MCF 10A (cell line): ENCODE measurements around the gene UNC5A. TPM values are rescaled to one million over a fixed set of nuclear protein-coding genes. Genes with fewer than 3 reads are reported as not detected.

Experiments used
- BruUV-seq: library from RNA; stranded (reverse); fragments of 400-500 nt; replicated peaks from 2 replicates; lab custom pipeline; 2021; lab: Mats Ljungman, UMichigan
- CTCF ChIA-PET: fragments of 300-600 bp; sonication (Branson Sonifier 250); formaldehyde crosslinking; extraction: SDS; loops from one replicate; lab custom pipeline; 2021; ENCODE audit warnings: antibody characterized with exemption, inconsistent platforms; lab: Yijun Ruan, JAX
- POLR2A ChIA-PET: fragments of 300-600, 350-650 bp; sonication (Branson Sonifier 250); formaldehyde crosslinking; extraction: SDS; loops from one replicate; lab custom pipeline; 2020; ENCODE audit warnings: antibody characterized with exemption, inconsistent platforms; lab: Yijun Ruan, JAX
- DNase-seq: peaks from one replicate; pipeline ENCODE4 v3.0.0-alpha.2; 2018; ENCODE audit not compliant: unreplicated experiment
- H3K27ac Mint-ChIP-seq: one replicate; pipeline ENCODE4 v1.8.0; 2022; ENCODE audit warnings: mild to moderate bottlenecking, low read depth, mixed read lengths; ENCODE audit not compliant: unreplicated experiment
- H3K27me3 Mint-ChIP-seq: one replicate; pipeline ENCODE4 v1.8.0; 2022; ENCODE audit warnings: mixed read lengths; ENCODE audit not compliant: insufficient read depth, unreplicated experiment
- H3K36me3 Mint-ChIP-seq: one replicate; pipeline ENCODE4 v1.8.0; 2022; ENCODE audit warnings: mild to moderate bottlenecking, moderate library complexity, mixed read lengths; ENCODE audit not compliant: insufficient read depth, unreplicated experiment
- H3K4me1 Mint-ChIP-seq: one replicate; pipeline ENCODE4 v1.8.0; 2022; ENCODE audit warnings: mixed read lengths; ENCODE audit not compliant: insufficient read depth, unreplicated experiment
- H3K4me3 Mint-ChIP-seq: one replicate; pipeline ENCODE4 v1.8.0; 2022; ENCODE audit warnings: mild to moderate bottlenecking, moderate library complexity, mixed read lengths; ENCODE audit not compliant: unreplicated experiment
- H3K9me3 Mint-ChIP-seq: one replicate; pipeline ENCODE4 v1.8.0; 2022; ENCODE audit warnings: mixed read lengths; ENCODE audit not compliant: unreplicated experiment
- intact Hi-C: fragments of 100-400 bp; cut with micrococcal nuclease; formaldehyde crosslinking; loops from 2 replicates; pipeline ENCODE4 v1.14.1; 2022
- total RNA-seq: library from RNA; stranded (reverse); gene quantifications from 2 replicates; pipeline ENCODE4 v1.2.3, GENCODE V29; 2022
- TF ChIP-seq, protein P1 (sequence below): fragments of 200-600 bp; IDR thresholded peaks from one replicate; pipeline ENCODE4 v1.8.0; 2022; ENCODE audit warnings: antibody characterized with exemption, mild to moderate bottlenecking; ENCODE audit not compliant: unreplicated experiment

UNC5A gene
- total RNA-seq, 1 experiment from 2014 or later, result 0.51 TPM

DNA sequence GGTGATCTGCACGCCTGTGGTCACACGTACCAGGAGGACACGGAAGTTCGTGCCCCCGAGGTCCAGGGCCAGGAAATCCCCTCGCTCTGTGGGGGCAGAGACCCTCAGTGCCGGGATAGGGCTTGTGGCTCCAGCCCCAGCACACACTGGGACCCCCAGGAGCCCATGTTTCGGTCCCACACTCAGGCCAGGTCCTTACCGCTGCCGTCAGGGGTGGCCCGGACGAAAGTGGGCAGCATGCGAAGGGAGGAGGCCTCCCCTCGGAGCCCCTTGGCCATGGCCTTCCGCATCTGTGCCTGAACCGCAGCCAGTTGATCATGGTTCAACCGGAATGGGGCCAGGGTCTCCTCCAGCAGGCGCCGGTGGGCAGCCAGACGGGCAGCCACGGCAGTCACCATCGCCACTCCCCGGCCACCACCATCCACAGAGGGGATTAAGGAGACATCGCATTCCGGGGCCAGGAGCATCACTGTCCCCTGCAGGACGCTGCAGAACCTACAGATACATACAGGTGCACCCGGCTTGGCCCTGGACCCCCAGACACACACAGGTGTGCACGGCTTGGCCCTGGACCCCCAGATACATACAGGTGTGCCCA is 77.0 kb downstream of the UNC5A start:
- Mint-ChIP-seq H3K4me3 (no peak overlapping the region), H3K36me3 (no peaks in the 10 kb centered on the region), H3K9me3 (no peaks in the 10 kb centered on the region), H3K27ac (no peak overlapping the region), H3K27me3 (peaks cover 24% of the 10 kb centered on the region), H3K4me1 (no peaks in the 10 kb centered on the region)
- intact Hi-C loops, result no loop called here
- no TSS peak for BruUV-seq
- DNase-seq, result no peak
- POLR2A ChIA-PET, result no interaction called here
- CTCF ChIA-PET, result interaction anchor here (0.7 to 1.4 kb wide), 2 partner anchors 11 to 226 kb away, joined by 3 to 5 read pairs; no protein-coding TSS in a partner anchor
- TF ChIP-seq, protein P1, sequence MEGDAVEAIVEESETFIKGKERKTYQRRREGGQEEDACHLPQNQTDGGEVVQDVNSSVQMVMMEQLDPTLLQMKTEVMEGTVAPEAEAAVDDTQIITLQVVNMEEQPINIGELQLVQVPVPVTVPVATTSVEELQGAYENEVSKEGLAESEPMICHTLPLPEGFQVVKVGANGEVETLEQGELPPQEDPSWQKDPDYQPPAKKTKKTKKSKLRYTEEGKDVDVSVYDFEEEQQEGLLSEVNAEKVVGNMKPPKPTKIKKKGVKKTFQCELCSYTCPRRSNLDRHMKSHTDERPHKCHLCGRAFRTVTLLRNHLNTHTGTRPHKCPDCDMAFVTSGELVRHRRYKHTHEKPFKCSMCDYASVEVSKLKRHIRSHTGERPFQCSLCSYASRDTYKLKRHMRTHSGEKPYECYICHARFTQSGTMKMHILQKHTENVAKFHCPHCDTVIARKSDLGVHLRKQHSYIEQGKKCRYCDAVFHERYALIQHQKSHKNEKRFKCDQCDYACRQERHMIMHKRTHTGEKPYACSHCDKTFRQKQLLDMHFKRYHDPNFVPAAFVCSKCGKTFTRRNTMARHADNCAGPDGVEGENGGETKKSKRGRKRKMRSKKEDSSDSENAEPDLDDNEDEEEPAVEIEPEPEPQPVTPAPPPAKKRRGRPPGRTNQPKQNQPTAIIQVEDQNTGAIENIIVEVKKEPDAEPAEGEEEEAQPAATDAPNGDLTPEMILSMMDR, result no peak

DNA sequence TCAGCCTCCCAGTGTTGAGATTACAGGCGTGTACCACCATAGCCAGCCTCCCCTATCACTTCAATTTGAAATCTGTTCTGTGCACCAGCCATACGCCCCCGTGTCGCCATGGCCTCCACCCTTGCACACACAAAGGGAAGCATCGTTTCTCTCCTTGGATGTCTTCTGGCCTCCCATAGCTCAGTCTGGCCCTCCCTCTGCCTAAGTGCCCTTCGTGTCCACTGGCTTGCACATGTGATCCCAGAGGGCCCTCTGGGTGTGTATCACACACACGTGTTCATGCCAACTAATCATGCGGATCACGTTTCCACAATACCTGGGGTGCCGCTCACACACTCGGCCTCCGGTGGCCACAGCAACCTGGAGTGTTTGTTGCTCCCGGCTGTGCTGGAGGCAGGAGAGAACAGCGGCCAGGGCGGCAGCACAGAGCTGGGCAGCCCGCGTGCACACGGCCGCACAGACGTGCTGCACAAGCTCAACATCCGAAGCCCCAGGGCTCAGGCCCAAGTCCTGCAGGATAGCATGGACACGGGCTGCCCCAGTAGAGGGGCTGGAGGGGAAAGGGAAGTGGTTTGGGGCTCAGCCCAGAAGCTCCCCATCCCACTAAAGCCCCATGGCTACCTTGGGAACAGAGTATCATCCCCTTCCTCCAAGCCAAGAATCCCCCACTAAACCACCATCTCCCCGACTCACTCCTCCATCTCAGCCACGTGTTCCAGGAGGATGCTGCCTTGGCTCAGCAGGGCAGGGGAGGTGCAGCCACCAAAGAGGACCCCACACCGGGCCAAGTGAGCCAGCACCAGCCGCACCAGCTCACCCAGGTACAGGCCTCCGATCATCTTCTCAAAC is 77.9 kb downstream of the UNC5A start:
- no TSS peak for BruUV-seq

DNA sequence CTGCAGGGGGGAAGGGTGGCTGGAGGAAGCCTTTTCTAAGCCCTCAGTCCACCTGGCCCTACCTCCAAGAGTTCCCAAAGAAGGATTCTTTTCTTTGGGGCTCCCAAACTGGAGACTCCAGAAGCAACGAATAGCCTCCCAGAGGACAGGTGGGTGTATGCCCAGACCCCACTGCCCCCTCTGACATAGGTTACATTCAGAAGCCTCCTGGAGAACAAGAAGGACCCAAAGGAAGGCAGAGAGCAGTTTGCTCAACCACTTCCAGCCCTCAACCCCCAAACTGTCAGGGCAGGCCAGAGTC is 78.5 kb downstream of the UNC5A start:
- Mint-ChIP-seq H3K4me1 (no peaks in the 10 kb centered on the region), H3K36me3 (no peaks in the 10 kb centered on the region), H3K27me3 (peaks cover 28% of the 10 kb centered on the region), H3K4me3 (no peak overlapping the region), H3K27ac (no peak overlapping the region), H3K9me3 (no peaks in the 10 kb centered on the region)
- DNase-seq, result no peak
- no TSS peak for BruUV-seq
- POLR2A ChIA-PET, result no interaction called here
- TF ChIP-seq, protein P1, result no peak
- intact Hi-C loops, result no loop called here
- CTCF ChIA-PET, result interaction anchor here (0.5 kb wide), 1 partner anchor 315 kb away, joined by 4 read pairs; no protein-coding TSS in a partner anchor

More for the DNA sequence above, 77.9 kb downstream of the UNC5A start:
- TF ChIP-seq, protein P1, result no peak
- no peak for DNase-seq
- CTCF ChIA-PET, result interaction anchor here (0.5 to 0.7 kb wide), 3 partner anchors 44 to 315 kb away, joined by 3 to 4 read pairs (median 4); no protein-coding TSS in a partner anchor
- intact Hi-C loops, result no loop called here
- POLR2A ChIA-PET, result no interaction called here
- Mint-ChIP-seq H3K9me3 (no peaks in the 10 kb centered on the region), H3K4me1 (no peaks in the 10 kb centered on the region), H3K4me3 (no peak overlapping the region), H3K27ac (no peak overlapping the region), H3K27me3 (peaks cover 24% of the 10 kb centered on the region), H3K36me3 (no peaks in the 10 kb centered on the region)
